T-helper 2 cell (primary cell): ENCODE data around the gene POLN.

Experiments used
- DNase-seq, 5 experiments: peaks; one replicate each; pipeline versions ENCODE4 v3.0.0 to v3.0.0-alpha.2; 2012 to 2022
- total RNA-seq, 2 donors: gene quantifications; one replicate each; lab custom pipeline; 2026; lab: John Stamatoyannopoulos, UW

The POLN gene
- total RNA-seq: 0 to 0.74 reads per million in 2 donors

- DNase-seq: peak; percentile 96 to 100 (median 98)
Measured at GRCh38 chr4:2241410-2242353, at the start of gene POLN, which contains the start of gene HAUS3. POLN (minus strand) TSS chr4:2242121; CDS start chr4:2229231, 12,890 bp downstream. HAUS3 (minus strand) TSS chr4:2242121; CDS start chr4:2240946, 1,175 bp downstream.

DNA sequence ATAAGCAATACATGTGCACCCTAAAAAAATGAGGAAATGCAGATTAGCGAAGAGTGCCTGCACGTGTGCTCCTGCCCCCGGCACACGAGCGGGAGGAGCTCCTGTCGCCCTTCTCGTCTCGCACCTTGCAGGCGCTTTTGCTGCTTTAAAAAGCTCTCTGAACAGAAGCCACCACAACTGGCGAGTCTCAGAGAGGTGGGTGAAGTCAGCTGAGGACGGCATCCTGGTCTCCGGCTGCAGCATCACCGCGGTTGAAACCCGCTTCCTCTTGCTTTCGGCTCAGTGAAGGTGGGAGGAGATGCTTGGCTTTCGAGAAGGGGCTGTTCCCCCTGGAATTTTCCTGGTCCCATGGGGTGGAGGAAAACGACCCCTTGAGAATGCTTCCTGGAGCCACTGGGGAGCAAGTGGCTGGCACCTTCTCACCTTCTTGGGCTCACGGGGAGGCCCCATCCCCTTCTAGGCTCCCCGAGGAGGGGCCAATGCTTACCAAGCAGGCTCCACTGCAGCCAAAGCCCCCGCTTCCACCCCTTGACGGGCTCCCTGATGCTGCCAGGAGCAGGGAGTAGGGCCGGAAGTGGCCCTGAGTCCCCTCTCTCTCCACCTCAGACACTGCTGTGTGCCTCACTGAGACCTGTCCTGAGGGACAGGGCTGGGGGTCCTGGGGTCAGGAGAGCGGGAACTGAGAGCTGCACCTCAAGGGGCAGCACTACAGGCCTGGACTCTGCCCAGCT lies 49.2 kb upstream of the POLN start:
- DNase-seq: peak; percentile 27 to 94 (median 30)

DNA sequence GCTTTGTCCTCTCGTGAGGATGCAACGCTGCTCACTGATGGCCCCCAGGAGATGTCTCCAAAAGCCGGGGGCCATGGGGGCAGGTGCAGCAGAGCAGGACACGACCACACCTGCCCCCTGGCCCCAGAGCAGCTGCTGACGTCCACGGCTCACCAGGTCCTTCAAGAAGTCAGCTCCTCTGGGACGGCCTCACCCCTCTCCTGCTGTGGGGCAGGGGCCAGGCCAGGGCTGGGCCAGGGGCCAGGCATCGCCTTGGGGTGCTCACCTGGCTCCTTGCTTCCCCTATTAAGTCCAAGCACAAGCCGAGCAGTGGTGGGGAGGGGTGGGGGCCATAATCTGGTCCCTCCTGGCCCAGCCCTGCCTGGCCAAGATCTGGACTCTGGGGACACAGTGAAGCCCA lies 48.6 kb upstream of the POLN start:
- no peak for DNase-seq

DNA sequence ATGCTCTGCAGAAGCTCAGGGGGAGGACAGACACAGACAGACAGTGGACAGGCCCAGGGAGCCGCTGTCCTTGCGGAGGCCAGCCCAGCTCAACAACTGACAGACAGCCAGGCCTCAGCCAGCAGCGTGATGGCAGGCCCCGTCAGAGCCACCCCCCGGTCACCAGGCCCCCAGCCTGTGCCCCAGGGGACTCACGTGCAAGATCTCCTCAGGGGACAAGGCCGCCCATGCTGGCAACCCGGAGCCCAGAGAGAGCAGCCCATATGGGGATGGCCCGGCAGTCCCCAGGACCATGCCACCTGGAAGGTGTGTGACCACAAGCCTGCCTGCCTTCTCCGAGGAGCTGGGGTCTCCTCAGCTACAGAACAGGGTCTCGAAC lies 48.0 kb upstream of the POLN start:
- DNase-seq: no peak

DNA sequence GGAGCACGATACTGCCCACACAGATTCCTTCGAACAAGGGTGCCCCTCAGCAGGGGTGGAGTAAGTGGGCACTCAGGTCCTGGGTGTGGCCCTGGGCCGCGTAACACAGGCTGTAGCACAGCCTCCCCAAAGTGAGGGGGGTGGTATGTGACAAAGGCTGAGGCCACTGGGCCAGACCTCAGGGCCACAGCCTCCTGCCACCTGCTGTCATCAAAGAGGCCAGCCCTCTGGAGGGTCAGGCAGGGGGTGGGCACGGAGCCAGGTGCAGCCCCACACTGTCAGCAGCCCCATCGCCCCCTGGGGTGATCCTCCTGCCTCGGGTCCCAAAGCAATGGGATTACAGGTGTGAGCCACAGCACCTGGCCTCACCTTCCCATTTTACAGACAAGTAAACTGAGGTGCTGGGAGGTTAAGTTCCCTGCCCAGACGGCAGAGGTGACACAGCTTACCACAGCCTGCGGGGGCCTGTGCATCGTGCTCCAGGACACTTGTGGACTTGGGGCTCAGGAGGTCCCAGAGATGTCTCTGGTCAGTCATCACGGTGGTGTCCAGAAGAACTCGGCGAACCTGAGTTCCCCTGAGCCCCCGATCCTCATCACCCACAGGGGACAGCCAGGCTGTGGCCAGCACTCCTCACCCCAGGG lies 47.5 kb upstream of the POLN start:
- no peak for DNase-seq

GRCh38 chr4:2288051-2288541 lies 46.2 kb upstream of the POLN start:
- no peak for DNase-seq

DNA sequence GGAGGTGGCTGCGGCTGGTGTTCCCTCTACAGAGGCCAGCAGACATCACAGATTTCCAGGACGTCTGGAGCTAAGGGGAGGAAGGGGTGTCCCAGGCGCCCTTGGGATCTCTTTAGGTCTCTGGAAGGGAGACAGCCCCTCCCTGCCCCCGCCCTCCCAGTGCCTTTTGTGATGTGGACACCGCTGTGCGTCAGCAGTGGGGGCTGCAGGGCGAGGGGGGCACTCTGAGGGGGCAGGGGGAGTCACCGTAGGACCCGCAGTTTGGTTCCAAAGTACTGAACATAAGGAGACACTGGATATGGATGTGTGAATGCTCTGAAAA lies 45.6 kb upstream of the POLN start:
- DNase-seq: no peak

DNA sequence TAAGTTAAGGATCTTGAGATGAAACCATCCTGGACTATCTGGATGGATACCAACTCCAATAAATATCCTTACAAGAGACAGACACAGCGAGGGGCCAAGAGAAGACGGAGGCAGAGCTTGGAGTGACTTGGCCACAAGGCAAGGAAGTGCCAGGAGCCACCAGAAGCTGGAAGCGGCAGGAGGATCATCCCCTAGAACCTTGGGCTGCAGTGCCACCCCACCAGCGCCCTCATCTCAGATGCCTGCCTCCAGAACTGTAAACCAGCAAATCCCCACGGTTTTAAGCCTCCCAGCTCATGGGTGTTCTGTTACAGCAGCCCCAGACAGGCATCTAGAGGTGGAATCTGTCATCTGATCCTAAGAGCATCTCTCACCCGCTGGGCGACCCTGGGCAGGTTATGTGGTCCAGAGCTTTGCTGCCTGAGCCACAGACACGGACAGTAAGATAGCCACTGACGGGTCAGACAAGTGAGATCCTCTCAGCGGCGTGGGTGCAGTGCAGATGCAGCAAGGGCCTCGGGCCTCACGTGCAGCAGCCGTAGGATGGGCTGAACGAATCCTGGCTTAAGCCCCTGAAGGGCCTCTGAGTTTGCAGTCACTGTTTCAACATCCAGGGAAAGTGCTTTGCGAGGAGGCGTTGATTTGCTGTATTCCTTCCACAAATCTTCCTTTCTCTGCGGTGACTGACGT lies 45.1 kb upstream of the POLN start:
- DNase-seq: no peak

DNA sequence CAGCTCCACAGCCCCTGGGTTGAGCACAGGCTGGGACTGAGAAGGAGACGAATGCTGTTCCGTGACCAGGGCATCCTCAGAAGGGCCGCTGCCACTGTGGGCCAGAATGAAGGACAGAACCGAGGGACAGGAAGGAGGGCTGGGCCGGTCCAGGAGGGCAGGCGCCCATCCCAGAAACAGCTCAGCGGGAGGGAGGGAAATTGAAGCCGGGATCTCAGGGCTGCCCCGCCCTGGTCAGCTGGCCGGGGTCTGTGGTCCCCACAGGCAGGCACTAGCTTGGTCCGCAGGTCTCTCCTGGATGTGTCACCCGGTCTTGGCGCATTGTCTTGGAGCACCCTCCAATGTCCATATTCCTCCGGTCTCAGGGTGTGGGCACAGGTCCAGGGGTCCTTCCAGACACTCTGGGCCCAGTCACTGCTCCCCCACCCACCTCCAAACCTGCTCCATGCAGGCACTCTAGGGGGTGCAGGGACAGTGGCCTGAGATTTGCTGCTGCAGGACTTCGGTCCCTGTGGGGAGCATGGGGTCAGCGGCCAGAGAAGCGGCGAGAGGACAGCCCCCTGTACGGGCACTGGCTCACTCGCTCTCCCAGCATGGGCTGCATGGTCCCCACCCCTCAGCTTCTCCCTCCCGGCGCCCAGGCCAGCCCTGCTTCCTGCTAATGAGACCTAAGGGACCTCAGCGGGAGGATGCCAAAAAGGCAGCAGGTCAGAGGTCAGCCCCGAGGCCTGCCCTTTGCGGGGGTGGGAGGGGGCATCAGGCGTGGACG lies 43.9 kb upstream of the POLN start:
- DNase-seq: no peak

DNA sequence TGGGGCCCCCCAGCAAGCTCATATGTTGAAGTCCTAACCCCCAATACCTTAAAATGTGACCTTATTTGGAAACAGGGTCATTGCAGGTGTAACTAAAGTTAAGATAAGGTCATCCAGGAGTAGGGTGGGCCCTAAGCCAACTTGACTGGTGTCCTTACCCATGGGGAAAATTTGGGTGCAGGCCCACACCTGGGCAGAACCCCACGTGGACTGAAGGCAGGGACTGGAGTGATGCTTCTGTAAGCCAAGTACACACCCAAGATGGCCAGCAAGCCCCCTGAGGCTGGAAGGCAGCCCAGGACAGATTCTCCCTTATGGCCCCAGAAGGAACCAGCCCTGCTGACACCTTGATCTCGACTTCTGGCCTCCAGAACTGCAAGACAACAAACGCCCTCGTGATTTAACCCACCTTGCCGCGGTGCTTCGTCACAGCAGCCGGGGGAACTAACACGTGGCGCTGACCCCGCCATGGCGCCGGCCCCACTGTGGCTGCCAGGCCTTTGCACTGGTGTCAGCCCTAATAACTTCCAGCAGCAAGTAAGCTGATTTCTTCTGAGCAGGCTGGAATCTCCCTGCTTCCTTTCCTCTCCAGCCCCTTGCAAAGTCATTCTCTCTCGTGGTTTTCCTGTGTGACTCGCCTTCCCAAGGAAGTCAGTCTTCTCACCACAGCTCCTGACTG lies 43.2 kb upstream of the POLN start:
- DNase-seq: peak in 1 of 5 experiments; percentile 27

DNA sequence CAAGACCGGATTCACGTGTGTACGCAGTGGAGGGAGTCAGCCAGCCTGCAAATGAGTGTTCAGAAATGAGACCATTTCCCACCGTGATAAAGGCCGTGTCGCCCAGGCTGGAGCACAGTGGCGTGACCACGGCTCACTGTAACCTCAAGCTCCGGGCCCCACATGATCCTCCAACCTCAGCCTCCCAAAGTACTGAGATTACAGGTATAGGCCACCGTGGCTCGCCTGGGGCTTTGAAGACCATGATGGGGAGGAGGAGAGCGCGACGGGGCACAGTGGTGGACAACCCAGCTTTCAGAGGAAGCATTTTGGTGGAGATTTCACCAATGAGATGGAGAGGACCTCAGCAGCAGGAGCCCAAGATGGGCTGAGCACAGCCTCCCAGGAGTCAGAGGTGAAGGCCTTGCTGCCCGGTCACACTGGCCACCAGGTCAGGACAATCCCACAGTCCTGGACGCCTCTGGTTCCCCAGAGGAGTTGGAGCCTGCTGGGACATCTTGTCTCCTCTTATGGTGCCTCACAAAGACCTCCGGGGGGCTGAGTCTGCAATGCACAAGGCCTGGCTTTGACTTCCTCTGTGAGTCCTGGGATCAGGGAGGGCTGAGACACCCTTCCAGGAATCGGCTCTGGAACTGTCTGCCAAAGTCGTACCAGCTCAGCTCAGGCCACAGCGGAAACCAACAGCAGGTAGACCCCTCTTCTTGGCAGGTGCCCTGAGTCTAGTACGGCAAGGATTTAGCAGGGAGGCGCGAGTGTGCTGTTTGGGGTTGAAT lies 42.4 kb upstream of the POLN start:
- DNase-seq: no peak

GRCh38 chr4:2283199-2283711 lies 41.3 kb upstream of the POLN start:
- no peak for DNase-seq

- DNase-seq: peak; percentile 32 to 98 (median 71)
Measured at GRCh38 chr4:2281575-2282343, 39.8 kb upstream of the POLN start.

GRCh38 chr4:2280531-2281300 lies 38.8 kb upstream of the POLN start:
- no peak for DNase-seq

DNA sequence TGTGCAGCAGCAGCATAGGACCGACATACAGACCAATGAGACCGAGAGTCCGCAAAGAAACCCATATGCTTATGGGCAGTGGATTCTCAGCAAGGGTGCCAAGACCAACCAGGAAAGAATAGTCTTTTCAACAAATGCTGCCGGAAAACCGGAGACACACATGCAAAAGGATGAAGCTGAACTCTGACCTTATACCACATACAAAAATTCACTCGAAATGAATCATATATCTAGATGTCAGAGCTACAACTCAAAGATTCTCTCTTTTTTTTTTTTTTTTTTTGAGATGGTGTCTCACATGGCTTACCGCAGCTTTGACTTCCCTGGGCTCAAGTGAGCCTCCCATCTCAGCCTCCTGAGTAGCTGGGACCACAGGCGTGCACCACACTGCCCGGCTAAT lies 36.0 kb upstream of the POLN start:
- DNase-seq: no peak

- DNase-seq: no peak
Measured at GRCh38 chr4:2276581-2277325, 34.8 kb upstream of the POLN start.

DNA sequence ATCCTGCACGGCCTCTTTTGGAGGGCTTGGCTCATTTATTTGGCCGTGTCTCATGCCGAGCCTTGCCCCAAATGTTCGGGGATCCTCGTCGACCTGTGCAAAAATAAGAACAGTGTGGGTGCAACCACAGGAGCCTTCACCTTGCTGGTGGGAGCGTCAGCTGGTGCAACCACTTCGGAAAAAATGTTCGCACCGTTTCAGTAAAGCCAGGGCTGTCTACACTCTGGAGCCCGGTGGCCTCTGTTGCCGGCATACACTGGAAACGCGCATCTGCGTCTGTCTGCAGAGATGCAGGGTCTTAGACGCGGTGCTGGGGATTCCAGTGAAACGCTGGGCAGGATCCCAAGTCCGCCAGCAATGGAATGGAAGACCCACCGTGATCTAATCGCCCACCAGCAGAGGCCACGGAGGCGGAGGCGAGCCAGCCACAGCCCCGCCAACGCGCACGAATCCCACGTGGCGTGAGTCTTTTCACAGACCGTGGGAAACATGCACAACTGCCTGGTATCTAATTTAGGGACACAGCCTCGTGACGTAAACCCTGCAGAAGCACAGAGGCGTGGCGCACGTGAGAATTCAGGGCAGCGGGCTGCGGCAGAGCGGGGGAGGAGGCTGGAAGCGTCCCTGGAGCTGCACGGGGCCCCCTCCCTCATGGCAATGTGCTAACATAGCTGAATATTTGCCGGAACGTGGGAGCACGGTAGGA lies 33.8 kb upstream of the POLN start:
- DNase-seq: no peak
